AG09309 (cell line): ENCODE data around the gene CADPS2.

Source experiments
- DNase-seq: peaks from one replicate; pipeline ENCODE4 v3.0.0-alpha.2; 2010; ENCODE audit warnings: low read depth
- H3K4me3 ChIP-seq: 2 replicates; pipeline ENCODE4 v1.5.1; 2011; ENCODE audit warnings: mild to moderate bottlenecking, low read depth, low read length, moderate library complexity; ENCODE audit not compliant: control insufficient read depth
- CTCF ChIP-seq: IDR thresholded peaks from 2 replicates; pipeline ENCODE4 v1.5.1; 2011; ENCODE audit warnings: mild to moderate bottlenecking, low read depth, low read length, inconsistent platforms; ENCODE audit not compliant: insufficient read depth, control insufficient read depth; ENCODE audit errors: missing control alignments

Gene CADPS2

DNA sequence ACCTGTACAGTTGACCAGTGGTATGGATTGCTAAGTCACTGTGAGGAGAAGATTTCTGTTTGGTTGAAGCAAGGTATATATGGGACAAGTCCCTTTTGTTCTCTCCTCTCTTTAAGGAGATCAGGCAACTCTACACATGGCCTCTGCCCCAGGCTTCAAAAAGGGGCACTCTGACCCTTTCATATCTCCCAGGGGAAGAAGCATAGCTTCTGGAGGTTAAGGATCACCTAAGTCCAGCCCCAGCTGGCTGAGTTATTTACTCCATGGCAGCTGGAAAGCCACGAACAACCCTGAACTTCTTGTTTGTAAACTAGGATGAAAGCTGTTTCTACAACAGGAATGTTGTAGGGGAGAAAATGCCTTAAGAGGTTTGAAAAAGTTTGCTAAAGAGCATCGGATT, 452.5 kb downstream of the CADPS2 start:
- H3K4me3 ChIP-seq = no peak overlapping the region
- TF ChIP-seq CTCF = no peak
- DNase-seq = no peak

- no peak for TF ChIP-seq CTCF
- H3K4me3 ChIP-seq = no peak overlapping the region
- no peak for DNase-seq
Observed at GRCh38 chr7:122430710-122431109, 455.6 kb downstream of the CADPS2 start.

DNA sequence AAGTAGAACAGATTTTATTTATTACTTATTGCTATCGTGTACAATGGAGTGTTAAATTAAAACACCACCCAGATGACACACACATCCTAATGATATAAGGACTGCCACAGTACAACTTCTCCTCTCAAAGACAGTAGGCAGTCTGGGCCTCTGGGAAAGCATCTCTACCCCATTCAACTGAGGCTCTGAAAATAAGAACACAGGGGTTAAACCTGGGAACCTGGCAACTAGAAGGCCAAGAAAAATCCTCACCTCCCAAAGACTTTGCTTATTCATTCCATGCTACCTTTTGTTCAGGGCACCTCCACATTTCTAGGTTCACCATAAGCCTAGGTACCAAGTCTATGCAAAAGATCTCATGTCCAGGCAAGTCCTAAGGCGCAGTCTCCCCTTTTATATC, 456.3 kb downstream of the CADPS2 start:
- H3K4me3 ChIP-seq = no peak overlapping the region
- TF ChIP-seq CTCF = no peak
- no peak for DNase-seq

- H3K4me3 ChIP-seq = no peak overlapping the region
- TF ChIP-seq CTCF = no peak
- DNase-seq = no peak
Observed at GRCh38 chr7:122425731-122426130, 460.5 kb downstream of the CADPS2 start.

DNA sequence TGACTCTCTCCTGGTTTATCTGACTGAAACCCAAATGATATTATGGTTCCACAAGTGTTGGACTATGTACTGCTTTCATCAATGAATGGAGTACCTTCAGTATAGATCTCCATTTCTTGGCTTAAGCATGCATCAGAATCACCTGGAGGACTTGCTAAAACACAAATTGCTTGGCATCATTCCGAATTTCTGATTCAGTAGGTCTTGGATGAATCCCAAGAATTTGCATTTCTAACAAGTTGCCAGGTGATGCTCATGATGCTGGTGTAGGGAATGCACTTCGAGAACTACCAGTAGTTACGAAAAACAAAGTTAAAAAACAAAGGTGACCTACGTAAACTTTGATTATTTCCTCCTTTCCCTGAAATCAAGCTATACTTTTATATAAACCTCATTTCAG, 462.7 kb downstream of the CADPS2 start:
- no peak for TF ChIP-seq CTCF
- no peak for DNase-seq
- H3K4me3 ChIP-seq = no peak overlapping the region

DNA sequence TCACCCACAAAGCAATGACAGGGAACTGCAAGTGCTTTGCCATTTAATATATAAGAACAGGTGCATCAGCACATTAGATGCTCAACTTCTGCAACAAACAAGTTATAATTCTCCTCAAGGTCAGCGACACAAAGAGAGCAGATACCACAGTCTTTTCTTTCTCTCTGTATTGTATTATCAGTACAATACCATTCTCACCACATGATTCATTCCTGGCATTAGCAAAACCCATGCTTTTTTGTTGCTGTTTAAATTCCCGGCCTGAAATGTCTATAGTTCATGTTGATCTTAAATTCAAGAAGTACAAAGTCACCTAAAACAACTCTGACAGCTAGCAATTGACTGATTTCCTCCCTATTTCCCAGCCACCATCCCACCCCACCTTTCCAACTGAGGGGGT, 469.9 kb downstream of the CADPS2 start:
- DNase-seq = no peak
- no peak for TF ChIP-seq CTCF

DNA sequence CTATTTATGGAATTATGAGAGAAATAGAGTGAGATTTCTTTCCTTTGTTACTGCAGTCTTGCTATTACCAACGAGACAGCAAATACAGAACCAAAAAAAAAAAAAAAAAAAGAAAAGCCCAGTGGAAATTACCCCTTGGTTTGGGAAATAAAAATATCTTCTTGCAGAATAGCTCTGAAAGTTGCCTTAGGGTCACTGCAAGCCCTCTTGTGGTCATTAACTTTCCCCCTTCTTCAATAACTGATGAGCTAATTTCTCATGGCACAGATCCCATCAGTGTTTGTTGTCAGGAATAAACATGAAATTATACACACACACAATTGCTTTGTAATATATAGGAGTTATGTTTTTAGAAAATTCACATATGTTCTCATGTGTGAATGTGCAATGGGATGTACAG, 470.8 kb downstream of the CADPS2 start:
- DNase-seq = no peak
- H3K4me3 ChIP-seq = no peak overlapping the region
- no peak for TF ChIP-seq CTCF

More for the DNA sequence above, 469.9 kb downstream of the CADPS2 start:
- no peak overlapping the region for H3K4me3 ChIP-seq
